ENCODE results near the gene BAG5. TPM values are rescaled to one million over a fixed set of nuclear protein-coding genes. Genes with fewer than 3 reads are reported as not detected.
"Not testable (repeated sequence)": the region's sequence is repeated elsewhere in the genome, so short reads cannot be mapped to it uniquely, and the experiment has no call there.

The BAG5 gene
- total RNA-seq, 4 donors from 2014 or later, result 29.2 to 51.2 (median 42.9) TPM

DNA sequence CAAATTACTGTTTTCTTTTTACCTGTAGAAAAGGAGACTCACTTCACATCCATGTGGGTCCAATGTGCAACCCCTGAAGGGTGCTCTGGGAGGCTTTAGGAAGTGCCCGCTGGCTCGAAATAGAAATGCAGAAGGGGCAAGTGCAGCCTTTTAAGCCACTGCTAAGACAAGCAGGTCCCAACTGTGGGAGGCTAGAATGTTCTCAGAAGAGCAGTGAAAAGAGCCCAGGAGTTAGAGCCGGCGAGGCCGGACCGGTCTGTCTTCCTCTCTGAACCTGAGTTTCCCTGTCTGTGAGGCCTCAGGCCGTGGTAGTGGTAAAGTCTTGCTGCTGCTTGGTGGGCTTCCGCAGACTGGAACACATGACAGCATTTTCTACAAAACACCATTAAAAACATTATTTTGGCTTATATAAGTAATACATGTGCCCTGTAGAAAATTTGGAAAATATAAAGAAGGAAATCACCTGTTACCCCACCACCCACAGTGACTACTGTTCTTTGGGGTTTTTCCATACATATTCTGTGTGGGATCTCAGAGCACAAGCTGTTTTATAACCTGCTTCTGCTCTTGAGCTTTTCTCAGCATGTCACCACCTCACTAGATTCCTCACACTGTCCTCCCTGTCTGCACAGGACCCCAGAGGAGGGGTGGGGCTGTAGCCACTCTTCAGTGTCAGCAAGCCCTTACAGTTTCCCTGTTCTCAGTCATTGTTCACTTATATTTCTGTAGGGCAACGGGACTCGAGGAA, 45.9 kb downstream of the BAG5 start:
- DNase-seq (ENCODE audit: low spot score) (no peak), ATAC-seq (ENCODE audit: low FRiP score) (no peak)
- TF ChIP-seq, protein P1, sequence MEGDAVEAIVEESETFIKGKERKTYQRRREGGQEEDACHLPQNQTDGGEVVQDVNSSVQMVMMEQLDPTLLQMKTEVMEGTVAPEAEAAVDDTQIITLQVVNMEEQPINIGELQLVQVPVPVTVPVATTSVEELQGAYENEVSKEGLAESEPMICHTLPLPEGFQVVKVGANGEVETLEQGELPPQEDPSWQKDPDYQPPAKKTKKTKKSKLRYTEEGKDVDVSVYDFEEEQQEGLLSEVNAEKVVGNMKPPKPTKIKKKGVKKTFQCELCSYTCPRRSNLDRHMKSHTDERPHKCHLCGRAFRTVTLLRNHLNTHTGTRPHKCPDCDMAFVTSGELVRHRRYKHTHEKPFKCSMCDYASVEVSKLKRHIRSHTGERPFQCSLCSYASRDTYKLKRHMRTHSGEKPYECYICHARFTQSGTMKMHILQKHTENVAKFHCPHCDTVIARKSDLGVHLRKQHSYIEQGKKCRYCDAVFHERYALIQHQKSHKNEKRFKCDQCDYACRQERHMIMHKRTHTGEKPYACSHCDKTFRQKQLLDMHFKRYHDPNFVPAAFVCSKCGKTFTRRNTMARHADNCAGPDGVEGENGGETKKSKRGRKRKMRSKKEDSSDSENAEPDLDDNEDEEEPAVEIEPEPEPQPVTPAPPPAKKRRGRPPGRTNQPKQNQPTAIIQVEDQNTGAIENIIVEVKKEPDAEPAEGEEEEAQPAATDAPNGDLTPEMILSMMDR (IDR thresholded peaks at IDR 0.05), result no peak

- ATAC-seq (ENCODE audit: low FRiP score) (no peak), DNase-seq (ENCODE audit: low spot score) (no peak)
- TF ChIP-seq, protein P1 (IDR thresholded peaks at IDR 0.05), result no peak
Measured at GRCh38 chr14:103514596-103515421, 47.6 kb downstream of the BAG5 start.

GRCh38 chr14:103512701-103513611, 49.5 kb downstream of the BAG5 start:
- peak; percentile 79 for ATAC-seq (ENCODE audit: low FRiP score)
- TF ChIP-seq, protein P1 (IDR thresholded peaks at IDR 0.05), result no peak
- no peak for DNase-seq (ENCODE audit: low spot score)

- DNase-seq (ENCODE audit: low spot score); ATAC-seq (ENCODE audit: low FRiP score): not testable (repeated sequence)
Measured at GRCh38 chr14:103512180-103512579, 50.3 kb downstream of the BAG5 start.

DNA sequence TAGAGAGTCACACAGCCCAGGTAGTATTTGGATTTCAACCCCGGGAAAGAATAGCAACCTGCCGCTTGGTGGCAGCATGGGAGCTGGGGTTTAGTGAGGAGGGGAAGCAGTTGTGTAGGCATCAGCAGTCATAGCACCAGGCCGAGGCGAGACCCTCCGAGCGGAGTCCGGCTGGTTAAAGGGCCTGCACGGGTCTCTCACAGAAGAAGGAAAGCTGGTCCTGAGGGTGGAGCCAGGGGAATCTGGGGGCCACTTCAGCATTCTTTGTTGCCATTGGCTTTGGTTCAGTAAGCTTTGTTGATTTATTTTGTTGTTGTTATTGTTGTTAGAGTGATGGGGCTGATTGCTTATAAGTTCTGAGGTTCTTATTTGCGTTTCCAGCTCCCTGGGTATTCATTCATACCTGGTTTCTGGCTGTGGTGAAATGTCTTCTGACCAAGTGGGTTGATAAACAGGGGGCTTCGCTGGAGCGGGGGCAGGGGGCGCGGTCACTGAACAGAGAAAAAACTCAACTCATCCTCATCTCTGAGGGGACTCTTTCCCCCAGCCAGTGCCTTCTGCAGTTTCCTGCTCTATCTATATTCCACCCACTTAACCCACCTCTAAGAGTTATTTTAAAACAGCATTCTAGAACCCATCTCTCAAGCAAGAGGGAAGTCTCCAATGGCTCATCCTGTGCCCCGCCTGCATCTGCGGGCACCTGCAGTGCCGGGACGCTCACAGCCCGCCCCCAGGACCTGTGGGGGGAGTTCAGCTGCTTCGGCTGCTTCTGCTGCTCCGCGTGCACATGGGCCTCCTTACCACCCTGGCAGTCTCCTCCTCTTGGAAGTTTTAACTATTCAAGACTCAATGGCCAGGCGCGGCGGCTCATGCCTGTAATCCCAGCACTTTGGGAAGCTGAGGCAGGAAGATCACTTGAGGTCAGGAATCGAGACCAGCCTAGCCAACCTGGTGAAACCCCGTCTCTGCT, 51.4 kb downstream of the BAG5 start:
- TF ChIP-seq, protein P1 (IDR thresholded peaks at IDR 0.05), result no peak
- ATAC-seq (ENCODE audit: low FRiP score), result no peak
- peak; percentile 15 for DNase-seq (ENCODE audit: low spot score)

DNA sequence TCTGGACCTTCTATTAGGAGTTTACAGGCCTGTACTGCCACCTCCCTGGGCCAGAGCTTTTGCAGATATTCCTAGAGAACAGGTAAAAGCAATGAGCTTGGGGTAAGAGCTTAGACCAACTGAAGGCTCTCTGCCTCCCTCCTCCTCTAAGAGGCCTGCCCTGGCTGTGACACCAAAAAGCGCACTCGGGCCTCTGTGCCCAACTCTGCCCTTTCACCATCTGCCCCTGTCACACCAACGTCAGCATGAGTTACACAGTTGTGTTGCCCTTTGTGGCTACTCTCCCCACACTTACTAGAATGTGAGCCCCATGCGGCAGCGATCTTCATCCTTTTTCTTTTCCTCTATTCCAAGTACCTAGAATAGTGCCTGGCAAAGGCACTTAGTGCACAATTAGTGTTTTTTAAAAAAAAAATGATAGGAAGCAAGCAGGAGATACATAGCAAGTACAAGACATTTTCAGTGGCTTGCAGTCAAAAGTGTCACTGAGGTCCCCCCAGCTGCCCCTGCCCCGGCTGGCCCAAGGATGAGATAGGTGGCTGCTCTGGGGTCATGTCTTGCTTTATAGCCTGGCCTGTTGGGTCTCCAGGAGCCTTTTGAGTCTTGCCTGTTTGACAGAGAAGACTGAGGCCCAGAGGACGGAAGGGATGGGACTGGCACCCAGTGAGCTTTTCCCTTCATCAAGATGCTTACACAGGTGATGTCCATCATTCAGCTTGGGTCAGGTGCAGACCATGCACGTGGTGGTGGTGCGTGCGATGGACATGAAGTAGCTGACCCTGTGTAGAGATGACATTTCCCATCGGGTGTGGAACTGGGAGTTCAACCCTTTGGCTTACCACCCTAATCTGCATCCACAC, 52.4 kb downstream of the BAG5 start:
- TF ChIP-seq, protein P1 (IDR thresholded peaks at IDR 0.05), result no peak
- ATAC-seq (ENCODE audit: low FRiP score), result no peak
- no peak for DNase-seq (ENCODE audit: low spot score)

Data from omental fat pad (tissue), 4 donors.